ENCODE measurements around the gene KRTAP10-9. TPM values are rescaled to one million over a fixed set of nuclear protein-coding genes. Genes with fewer than 3 reads are reported as not detected.
"Not testable (repeated sequence)": the region's sequence is repeated elsewhere in the genome, so short reads cannot be mapped to it uniquely, and the experiment has no call there.

Gene KRTAP10-9
- total RNA-seq (2014; rRNA removed; shearing (Covaris generic)), result not detected in 2 replicates

GRCh38 chr21:44626673-44627143 lies at the start of gene KRTAP10-9:
TSS of gene KRTAP10-9 (plus strand) at chr21:44627093. CDS start at chr21:44627172, 79 bp downstream.
- DNase-seq (ENCODE audit: low read depth), result no peak

DNA sequence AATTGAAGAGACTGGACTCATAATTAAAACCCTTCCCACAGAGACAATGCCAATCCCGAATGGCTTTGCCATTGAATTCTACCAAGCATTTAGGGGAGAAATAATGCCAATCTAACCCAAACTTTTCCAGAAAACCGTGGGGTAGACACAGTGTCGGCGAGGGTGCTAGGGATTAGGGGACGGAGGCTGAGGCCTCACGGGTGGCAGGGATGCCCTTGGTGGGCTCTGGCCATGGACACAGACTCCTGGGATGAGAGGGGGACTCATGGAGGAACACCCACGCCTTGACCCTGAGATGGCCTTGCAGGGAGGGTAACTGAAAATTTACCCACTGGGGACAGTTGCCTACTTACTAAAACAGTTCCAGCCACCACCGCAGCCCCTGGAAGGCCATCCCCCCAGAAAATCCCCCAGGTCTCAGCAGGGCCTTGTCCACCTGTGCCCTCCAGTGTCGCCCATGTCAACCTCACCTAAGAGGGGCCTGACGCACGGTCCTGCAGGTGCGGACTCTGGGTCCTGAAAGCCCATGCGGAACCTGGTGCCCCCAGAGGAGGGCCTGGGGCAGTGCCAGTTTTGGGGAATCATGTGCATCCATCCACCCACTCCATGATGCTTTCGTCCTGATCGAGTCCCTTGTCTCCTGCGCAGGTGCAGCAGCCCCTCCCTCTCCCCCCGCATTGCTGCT lies 48.4 kb upstream of the KRTAP10-9 start:
- no peak for DNase-seq (ENCODE audit: low read depth)

GRCh38 chr21:44579056-44579832 lies 47.6 kb upstream of the KRTAP10-9 start:
- no peak for DNase-seq (ENCODE audit: low read depth)

DNA sequence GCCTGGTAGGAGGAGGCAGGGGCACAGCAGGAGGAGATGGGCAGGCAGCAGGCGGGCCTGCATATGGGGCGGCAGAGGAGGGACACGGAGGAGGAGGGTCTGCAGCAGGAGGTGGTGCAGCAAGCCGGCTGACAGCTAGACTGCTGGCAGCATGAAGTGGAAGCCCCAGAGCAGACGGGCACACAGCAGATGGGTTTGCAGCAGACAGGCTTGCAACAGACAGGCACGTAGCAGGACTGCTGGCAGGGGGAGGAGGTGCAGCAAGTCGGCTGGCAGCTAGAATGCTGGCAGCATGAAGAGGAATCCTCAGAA lies 47.1 kb upstream of the KRTAP10-9 start:
- no peak for DNase-seq (ENCODE audit: low read depth)

DNA sequence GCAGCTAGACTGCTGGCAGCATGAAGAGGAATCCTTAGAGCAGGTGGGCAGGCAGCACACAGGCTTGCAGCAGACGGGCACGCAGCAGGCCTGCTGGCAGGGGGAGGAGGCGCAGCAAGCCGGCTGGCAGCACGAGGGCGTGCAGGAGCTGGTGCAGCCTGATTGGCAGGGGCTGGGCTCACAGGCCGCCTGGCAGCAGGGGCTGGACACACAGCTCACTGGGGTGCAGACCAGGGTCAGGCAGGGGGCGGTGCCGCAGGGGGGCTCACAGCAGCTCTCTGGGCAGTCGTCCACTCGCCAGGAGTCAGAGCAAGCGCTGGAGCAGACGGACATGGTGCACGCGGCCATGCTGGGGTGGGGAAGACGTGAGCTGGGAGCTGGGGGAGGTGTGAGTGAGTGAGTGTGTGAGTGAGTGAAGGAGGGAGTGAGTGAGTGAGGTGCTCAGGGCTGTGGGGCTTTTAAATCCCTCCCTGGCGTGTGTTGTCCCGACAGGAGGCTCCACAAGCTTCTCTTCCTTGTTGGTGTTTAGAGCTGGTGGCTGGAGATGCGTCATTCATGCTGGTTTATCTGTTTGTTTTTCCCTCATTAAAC lies 46.6 kb upstream of the KRTAP10-9 start, which contains the start of gene KRTAP10-5:
Gene KRTAP10-5, minus strand, starts transcription at position 374 of the 591 bp plus-strand sequence. Its CDS starts 26 bp downstream, at position 348.
- not testable (repeated sequence) for DNase-seq (ENCODE audit: low read depth)

GRCh38 chr21:44581158-44581557 lies 45.7 kb upstream of the KRTAP10-9 start:
- no peak for DNase-seq (ENCODE audit: low read depth)

- DNase-seq (ENCODE audit: low read depth), result no peak
These were observed 44.8 kb upstream of the KRTAP10-9 start for GRCh38 chr21:44582055-44582454.

DNA sequence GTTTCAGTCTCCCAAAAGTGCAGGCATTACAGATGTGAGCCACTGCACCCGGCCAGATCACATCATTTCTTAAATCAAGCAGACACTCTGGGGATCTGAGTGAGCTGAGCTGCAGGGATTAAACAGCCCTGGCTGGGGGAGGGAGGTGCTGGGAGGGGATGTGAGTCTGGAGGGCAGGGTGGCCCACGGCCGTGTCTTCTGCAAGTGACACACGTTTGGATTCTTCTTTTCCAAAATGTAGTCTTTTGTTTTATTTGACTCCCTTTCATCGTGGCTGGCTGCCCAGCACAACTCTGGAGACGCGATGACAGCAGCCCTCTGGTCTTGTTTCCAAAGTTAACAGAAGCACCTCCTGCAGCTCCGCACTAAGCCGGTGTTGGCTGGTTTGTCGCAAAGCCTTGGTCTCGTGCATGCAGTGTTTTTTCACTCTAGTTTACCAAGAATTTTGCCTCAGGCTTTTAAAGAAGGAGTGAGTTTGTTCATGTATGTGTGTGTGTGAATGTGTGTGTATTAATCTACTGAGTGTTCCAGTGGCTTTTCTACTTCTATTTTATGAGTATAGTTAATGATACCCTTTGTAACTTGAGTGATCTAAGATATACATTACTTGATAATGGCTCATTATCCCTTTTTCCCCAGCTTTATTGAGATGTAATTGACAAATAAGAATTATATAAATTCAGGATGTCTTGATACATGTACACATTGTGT lies 43.6 kb upstream of the KRTAP10-9 start:
- peak; percentile 4 for DNase-seq (ENCODE audit: low read depth)

DNA sequence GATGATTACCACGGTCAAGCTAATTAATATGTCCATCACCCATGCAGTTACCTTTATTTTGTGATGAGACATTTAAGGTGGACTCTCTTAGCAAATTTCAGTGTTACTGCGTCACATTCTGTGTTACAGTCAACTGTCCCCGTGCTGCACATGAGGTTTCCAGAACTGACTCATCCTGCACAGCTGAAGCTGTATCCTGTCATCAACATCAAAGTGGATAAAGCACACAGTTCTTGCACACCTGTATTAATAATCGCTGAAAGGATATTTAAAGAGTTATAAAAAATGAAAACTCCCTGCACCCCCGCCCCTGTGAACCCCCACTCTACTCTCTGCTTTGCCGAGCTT lies 43.1 kb upstream of the KRTAP10-9 start:
- DNase-seq (ENCODE audit: low read depth), result no peak

GRCh38 chr21:44585892-44586291 lies 41.0 kb upstream of the KRTAP10-9 start:
- DNase-seq (ENCODE audit: low read depth), result no peak

GRCh38 chr21:44589094-44589493 lies 37.8 kb upstream of the KRTAP10-9 start:
- no peak for DNase-seq (ENCODE audit: low read depth)

- DNase-seq (ENCODE audit: low read depth), result no peak
These were observed 37.1 kb upstream of the KRTAP10-9 start for GRCh38 chr21:44589586-44590305.

- DNase-seq (ENCODE audit: low read depth), result no peak
These were observed 36.6 kb upstream of the KRTAP10-9 start for GRCh38 chr21:44590311-44590721.

GRCh38 chr21:44590897-44591800 lies 35.7 kb upstream of the KRTAP10-9 start:
- DNase-seq (ENCODE audit: low read depth), result not testable (repeated sequence)

GRCh38 chr21:44591801-44592130 lies 35.1 kb upstream of the KRTAP10-9 start:
- DNase-seq (ENCODE audit: low read depth), result not testable (repeated sequence)

- DNase-seq (ENCODE audit: low read depth), result no peak
These were observed 34.2 kb upstream of the KRTAP10-9 start, which contains the start of gene KRTAP10-6 for GRCh38 chr21:44592446-44593311. TSS of gene KRTAP10-6 (minus strand) at chr21:44592505. CDS start at chr21:44592484, 21 bp downstream.

- peak; percentile 24 for DNase-seq (ENCODE audit: low read depth)
These were observed 33.1 kb upstream of the KRTAP10-9 start for GRCh38 chr21:44593598-44594405.

GRCh38 chr21:44594406-44594916 lies 32.4 kb upstream of the KRTAP10-9 start:
- no peak for DNase-seq (ENCODE audit: low read depth)
